ENCODE data around the gene CHD6.
A peak's percentile ranks its signal among the peaks of the same experiment; 100 is the strongest.

CHD6 gene, protein sequence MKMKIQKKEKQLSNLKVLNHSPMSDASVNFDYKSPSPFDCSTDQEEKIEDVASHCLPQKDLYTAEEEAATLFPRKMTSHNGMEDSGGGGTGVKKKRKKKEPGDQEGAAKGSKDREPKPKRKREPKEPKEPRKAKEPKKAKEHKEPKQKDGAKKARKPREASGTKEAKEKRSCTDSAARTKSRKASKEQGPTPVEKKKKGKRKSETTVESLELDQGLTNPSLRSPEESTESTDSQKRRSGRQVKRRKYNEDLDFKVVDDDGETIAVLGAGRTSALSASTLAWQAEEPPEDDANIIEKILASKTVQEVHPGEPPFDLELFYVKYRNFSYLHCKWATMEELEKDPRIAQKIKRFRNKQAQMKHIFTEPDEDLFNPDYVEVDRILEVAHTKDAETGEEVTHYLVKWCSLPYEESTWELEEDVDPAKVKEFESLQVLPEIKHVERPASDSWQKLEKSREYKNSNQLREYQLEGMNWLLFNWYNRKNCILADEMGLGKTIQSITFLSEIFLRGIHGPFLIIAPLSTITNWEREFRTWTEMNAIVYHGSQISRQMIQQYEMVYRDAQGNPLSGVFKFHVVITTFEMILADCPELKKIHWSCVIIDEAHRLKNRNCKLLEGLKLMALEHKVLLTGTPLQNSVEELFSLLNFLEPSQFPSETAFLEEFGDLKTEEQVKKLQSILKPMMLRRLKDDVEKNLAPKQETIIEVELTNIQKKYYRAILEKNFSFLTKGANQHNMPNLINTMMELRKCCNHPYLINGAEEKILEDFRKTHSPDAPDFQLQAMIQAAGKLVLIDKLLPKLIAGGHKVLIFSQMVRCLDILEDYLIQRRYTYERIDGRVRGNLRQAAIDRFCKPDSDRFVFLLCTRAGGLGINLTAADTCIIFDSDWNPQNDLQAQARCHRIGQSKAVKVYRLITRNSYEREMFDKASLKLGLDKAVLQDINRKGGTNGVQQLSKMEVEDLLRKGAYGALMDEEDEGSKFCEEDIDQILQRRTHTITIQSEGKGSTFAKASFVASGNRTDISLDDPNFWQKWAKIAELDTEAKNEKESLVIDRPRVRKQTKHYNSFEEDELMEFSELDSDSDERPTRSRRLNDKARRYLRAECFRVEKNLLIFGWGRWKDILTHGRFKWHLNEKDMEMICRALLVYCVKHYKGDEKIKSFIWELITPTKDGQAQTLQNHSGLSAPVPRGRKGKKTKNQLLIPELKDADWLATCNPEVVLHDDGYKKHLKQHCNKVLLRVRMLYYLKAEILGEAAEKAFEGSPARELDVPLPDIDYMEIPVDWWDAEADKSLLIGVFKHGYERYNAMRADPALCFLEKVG (N-terminal part only)

DNA sequence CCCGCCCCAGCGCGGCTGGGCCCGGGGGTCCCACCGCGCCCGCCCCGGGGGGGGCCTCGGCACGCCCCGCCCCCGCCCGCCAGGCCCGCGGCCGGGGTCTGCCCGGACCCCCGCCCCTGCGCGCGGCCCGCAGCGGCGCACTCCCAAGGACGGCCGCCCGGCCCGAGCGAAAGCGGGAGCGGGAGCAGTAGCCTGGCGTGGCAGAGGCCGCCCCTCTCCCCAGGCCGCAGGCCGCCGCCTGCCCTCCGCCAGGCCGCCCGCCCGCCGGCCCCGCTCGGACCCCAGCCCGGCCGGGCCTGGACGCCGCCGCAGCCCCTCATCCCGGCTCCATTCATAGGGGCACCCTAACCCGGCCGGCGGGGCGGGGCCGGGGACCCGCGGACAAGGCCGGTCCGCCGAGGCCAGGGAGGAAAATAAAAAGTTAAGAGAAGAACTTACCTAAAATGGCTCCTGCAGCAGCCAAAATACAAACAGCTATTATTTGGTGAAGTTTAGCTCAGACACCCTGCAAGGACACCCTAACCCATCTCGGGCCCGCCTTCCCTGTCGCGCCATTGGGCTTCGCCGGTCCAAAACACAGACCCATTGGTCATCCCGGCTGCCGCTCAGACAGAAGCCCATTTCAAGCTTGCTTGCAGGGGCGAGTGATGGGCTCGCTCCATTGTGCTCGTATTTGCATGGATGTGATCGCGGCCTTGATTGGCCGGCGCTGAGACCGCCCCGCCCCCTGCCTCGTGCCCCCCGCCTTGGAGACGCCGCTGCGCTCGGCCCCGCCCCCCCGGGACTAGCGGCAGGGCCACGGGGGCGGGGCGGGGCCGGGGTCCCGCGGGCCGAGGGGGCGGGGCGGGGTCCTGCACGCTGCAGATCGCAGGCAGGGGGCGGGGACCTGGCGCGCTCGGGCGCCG, at the start of gene CHD6:
TSS of gene CHD6 (minus strand) at position 476 of the 905 bp plus-strand sequence. CDS start 67,040 bp downstream, outside the sequence.
- peak within 1 kb of the TSS; percentile 77 for H3K4me3 ChIP-seq (ENCODE audit: low read length)
- TF ChIP-seq, protein P1, sequence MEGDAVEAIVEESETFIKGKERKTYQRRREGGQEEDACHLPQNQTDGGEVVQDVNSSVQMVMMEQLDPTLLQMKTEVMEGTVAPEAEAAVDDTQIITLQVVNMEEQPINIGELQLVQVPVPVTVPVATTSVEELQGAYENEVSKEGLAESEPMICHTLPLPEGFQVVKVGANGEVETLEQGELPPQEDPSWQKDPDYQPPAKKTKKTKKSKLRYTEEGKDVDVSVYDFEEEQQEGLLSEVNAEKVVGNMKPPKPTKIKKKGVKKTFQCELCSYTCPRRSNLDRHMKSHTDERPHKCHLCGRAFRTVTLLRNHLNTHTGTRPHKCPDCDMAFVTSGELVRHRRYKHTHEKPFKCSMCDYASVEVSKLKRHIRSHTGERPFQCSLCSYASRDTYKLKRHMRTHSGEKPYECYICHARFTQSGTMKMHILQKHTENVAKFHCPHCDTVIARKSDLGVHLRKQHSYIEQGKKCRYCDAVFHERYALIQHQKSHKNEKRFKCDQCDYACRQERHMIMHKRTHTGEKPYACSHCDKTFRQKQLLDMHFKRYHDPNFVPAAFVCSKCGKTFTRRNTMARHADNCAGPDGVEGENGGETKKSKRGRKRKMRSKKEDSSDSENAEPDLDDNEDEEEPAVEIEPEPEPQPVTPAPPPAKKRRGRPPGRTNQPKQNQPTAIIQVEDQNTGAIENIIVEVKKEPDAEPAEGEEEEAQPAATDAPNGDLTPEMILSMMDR (conservative IDR thresholded peaks at IDR 0.05; ENCODE audit: low read length), result no peak
- DNase-seq (ENCODE audit: low read depth), result peak; percentile 100

DNA sequence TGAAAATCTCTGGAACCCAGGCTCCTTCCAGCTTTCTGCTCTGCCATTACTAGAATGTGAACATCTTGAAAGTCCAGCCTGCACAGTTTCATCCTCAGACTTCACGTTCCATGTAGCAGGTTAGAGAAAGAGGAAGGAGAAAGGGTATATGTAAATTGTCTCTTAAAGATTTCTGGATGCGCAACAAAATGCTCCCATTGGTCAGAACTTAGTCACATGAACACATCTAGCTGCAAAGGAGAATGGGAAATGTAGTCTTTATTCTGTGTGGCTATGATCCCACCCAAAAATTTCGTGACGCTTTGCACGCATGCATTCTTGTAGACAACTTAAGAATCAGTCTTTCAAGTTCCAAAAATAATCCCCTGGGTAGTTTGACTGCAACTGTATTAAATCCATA, 46.4 kb upstream of the CHD6 start:
- TF ChIP-seq, protein P1 (conservative IDR thresholded peaks at IDR 0.05; ENCODE audit: low read length), result no peak
- DNase-seq (ENCODE audit: low read depth), result peak; percentile 6
- H3K4me3 ChIP-seq (ENCODE audit: low read length), result no peak overlapping the region

DNA sequence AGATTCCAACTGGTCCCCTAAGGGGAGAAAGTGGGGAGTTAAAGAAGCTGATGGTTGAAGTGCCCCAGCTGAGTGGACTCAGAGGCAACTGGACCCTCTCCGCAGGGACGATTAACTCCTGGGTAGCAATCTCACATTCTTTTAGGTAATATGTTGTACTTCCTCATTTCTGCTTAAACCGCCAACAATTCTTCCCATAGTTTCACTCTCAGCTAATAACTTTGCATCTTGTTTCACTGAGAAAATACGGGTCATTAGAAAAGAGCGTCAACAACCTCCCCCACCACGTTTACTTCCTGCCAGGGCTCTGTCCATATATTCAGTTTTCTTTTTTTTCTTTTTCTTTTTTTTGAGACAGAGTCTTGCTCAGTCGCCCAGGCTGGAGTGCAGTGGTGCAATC, 39.5 kb upstream of the CHD6 start:
- no peak for DNase-seq (ENCODE audit: low read depth)
- H3K4me3 ChIP-seq (ENCODE audit: low read length), result no peak overlapping the region
- TF ChIP-seq, protein P1 (conservative IDR thresholded peaks at IDR 0.05; ENCODE audit: low read length), result no peak

DNA sequence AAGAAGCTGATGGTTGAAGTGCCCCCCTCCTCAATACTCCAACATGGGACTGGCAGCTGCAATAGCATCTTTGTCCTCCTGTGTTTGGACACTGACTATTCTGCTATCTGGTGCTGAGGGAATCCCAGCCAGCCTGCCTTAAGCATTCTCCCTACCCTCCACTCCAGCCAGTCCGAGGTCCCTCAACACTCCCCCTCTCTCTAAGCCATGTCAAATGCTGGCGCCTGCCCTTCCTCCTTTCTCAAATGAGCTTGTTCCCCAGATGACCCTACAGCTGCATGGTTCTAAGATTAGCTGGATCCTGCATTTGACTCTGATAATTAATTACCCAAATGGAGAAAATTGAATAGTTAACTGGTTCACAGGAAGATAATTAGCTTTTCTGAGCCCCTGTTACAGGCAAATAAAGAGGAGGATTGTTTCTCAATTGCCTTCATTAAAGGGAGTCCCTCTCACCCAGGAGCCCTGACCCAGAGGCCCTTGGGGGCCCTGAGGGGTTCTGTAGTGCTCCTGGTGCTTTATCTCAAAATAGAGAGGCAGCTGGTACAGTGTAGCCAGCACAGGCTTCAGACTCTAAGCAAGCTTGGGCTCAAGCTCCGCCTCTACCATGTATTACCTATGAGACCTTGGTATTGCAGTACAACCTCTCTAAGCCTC, 37.9 kb upstream of the CHD6 start:
- no peak overlapping the region for H3K4me3 ChIP-seq (ENCODE audit: low read length)
- TF ChIP-seq, protein P1 (conservative IDR thresholded peaks at IDR 0.05; ENCODE audit: low read length), result no peak
- DNase-seq (ENCODE audit: low read depth), result no peak

DNA sequence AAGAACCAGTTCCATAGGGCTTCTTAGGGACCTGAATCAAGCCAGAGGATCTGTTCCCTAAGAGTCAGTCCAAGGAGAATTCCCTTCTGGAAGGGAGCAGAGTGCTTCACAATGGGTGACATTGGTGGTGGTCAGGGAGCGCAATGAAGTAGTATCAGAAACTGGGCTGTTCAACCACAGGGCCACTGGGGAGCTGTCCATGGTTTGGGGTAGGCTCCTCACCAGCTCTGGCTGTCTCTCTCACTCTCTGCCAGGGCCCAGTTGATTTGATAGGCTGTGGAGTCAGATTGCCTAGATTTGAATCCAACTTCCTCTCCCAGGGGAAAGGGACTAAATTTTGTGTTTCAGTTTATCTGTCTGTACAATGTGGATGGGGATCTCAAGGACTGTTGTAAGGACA, 36.7 kb upstream of the CHD6 start:
- peak; percentile 10 for DNase-seq (ENCODE audit: low read depth)
- no peak overlapping the region for H3K4me3 ChIP-seq (ENCODE audit: low read length)
- TF ChIP-seq, protein P1 (conservative IDR thresholded peaks at IDR 0.05; ENCODE audit: low read length), result no peak

Data from AG10803 (cell line).